ENCODE results near the gene OR2M3.

Gene OR2M3, protein sequence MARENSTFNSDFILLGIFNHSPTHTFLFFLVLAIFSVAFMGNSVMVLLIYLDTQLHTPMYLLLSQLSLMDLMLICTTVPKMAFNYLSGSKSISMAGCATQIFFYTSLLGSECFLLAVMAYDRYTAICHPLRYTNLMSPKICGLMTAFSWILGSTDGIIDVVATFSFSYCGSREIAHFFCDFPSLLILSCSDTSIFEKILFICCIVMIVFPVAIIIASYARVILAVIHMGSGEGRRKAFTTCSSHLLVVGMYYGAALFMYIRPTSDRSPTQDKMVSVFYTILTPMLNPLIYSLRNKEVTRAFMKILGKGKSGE

GRCh38 chr1:248196965-248197364 lies at the start of gene OR2M3:
TSS of gene OR2M3 (plus strand) at chr1:248197265. CDS start at chr1:248203068, 5,803 bp downstream.
- DNase-seq (ENCODE audit: low spot score) = no peak
- H3K4me1 ChIP-seq (ENCODE audit: insufficient read depth, poor library complexity, severe bottlenecking) = no peaks in the 10 kb centered on the region
- no peaks in the 10 kb centered on the region for H3K9me3 ChIP-seq (ENCODE audit: severe bottlenecking)
- ATAC-seq (ENCODE audit: low read depth) = no peak
- TF ChIP-seq, protein P1, sequence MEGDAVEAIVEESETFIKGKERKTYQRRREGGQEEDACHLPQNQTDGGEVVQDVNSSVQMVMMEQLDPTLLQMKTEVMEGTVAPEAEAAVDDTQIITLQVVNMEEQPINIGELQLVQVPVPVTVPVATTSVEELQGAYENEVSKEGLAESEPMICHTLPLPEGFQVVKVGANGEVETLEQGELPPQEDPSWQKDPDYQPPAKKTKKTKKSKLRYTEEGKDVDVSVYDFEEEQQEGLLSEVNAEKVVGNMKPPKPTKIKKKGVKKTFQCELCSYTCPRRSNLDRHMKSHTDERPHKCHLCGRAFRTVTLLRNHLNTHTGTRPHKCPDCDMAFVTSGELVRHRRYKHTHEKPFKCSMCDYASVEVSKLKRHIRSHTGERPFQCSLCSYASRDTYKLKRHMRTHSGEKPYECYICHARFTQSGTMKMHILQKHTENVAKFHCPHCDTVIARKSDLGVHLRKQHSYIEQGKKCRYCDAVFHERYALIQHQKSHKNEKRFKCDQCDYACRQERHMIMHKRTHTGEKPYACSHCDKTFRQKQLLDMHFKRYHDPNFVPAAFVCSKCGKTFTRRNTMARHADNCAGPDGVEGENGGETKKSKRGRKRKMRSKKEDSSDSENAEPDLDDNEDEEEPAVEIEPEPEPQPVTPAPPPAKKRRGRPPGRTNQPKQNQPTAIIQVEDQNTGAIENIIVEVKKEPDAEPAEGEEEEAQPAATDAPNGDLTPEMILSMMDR (IDR thresholded peaks at IDR 0.05; ENCODE audit: poor library complexity, severe bottlenecking) = no peak
- no peaks in the 10 kb centered on the region for H3K36me3 ChIP-seq (ENCODE audit: low read depth)
- H3K27ac ChIP-seq (ENCODE audit: poor library complexity, severe bottlenecking) = no peak within 1 kb of the TSS
- no peaks in the 10 kb centered on the region for H3K27me3 ChIP-seq (ENCODE audit: insufficient read depth, poor library complexity, severe bottlenecking)
- no peak within 1 kb of the TSS for H3K4me3 ChIP-seq (ENCODE audit: severe bottlenecking)

GRCh38 chr1:248152056-248152827 lies 44.8 kb upstream of the OR2M3 start:
- no peak for ATAC-seq (ENCODE audit: low read depth)
- no peaks in the 10 kb centered on the region for H3K27me3 ChIP-seq (ENCODE audit: insufficient read depth, poor library complexity, severe bottlenecking)
- no peak overlapping the region for H3K27ac ChIP-seq (ENCODE audit: poor library complexity, severe bottlenecking)
- H3K4me1 ChIP-seq (ENCODE audit: insufficient read depth, poor library complexity, severe bottlenecking) = no peaks in the 10 kb centered on the region
- TF ChIP-seq, protein P1 (IDR thresholded peaks at IDR 0.05; ENCODE audit: poor library complexity, severe bottlenecking) = no peak
- H3K9me3 ChIP-seq (ENCODE audit: severe bottlenecking) = peaks cover 2% of the 10 kb centered on the region
- no peak for DNase-seq (ENCODE audit: low spot score)
- H3K4me3 ChIP-seq (ENCODE audit: severe bottlenecking) = no peak overlapping the region
- H3K36me3 ChIP-seq (ENCODE audit: low read depth) = no peaks in the 10 kb centered on the region

GRCh38 chr1:248155927-248156326 lies 41.1 kb upstream of the OR2M3 start:
- ATAC-seq (ENCODE audit: low read depth) = no peak
- Histone ChIP-seq H3K27ac (ENCODE audit: poor library complexity, severe bottlenecking) (no peak overlapping the region), H3K36me3 (ENCODE audit: low read depth) (no peaks in the 10 kb centered on the region), H3K4me3 (ENCODE audit: severe bottlenecking) (no peak overlapping the region), H3K4me1 (ENCODE audit: insufficient read depth, poor library complexity, severe bottlenecking) (no peaks in the 10 kb centered on the region), H3K27me3 (ENCODE audit: insufficient read depth, poor library complexity, severe bottlenecking) (no peaks in the 10 kb centered on the region), H3K9me3 (ENCODE audit: severe bottlenecking) (no peaks in the 10 kb centered on the region)
- TF ChIP-seq, protein P1 (IDR thresholded peaks at IDR 0.05; ENCODE audit: poor library complexity, severe bottlenecking) = no peak
- no peak for DNase-seq (ENCODE audit: low spot score)

DNA sequence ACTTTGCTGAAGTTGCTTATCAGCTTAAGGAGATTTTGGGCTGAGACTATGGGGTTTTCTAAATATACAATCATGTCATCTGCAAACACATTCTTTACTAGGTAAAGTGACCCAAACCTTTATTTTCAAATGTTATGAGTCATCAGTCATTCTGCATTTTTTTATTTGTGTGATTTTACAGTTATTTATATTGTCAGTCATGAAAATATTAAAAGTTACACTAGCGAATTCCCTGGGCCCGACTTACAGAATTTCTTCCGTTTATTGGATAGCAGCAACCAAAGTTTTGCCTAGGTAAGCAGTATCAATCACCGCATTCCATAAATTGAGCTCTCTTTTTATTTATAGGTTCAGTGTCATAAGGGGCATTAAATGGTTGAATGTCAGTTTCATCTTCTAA lies 38.3 kb upstream of the OR2M3 start:
- H3K27ac ChIP-seq (ENCODE audit: poor library complexity, severe bottlenecking) = no peak overlapping the region
- TF ChIP-seq, protein P1 (IDR thresholded peaks at IDR 0.05; ENCODE audit: poor library complexity, severe bottlenecking) = no peak
- no peaks in the 10 kb centered on the region for H3K4me1 ChIP-seq (ENCODE audit: insufficient read depth, poor library complexity, severe bottlenecking)
- DNase-seq (ENCODE audit: low spot score) (no peak), ATAC-seq (ENCODE audit: low read depth) (no peak)
- no peak overlapping the region for H3K4me3 ChIP-seq (ENCODE audit: severe bottlenecking)
- no peaks in the 10 kb centered on the region for H3K9me3 ChIP-seq (ENCODE audit: severe bottlenecking)
- no peaks in the 10 kb centered on the region for H3K27me3 ChIP-seq (ENCODE audit: insufficient read depth, poor library complexity, severe bottlenecking)
- no peaks in the 10 kb centered on the region for H3K36me3 ChIP-seq (ENCODE audit: low read depth)
